ENCODE measurements around the gene MAPK7.

GRCh38 chr17:19343671-19344151 is 34.6 kb upstream of the MAPK7 start:
- TF ChIP-seq EZH2 (IDR thresholded peaks at IDR 0.05; ENCODE audit: insufficient read depth, poor library complexity, severe bottlenecking) (no peak), EZH2phosphoT487 (IDR thresholded peaks at IDR 0.05; ENCODE audit: insufficient read depth, low read depth) (no peak)

Measured in GM23248 (cell line).